HepG2 (cell line): ENCODE data around the gene ZFPM1. TPM values are rescaled to one million over a fixed set of nuclear protein-coding genes. Genes with fewer than 3 reads are reported as not detected.

Experiments
- DPF2 ChIP-seq: sonication (generic); formaldehyde crosslinking; IDR thresholded peaks from 2 replicates; pipeline ENCODE4 v1.4.0; 2020; ENCODE audit warnings: mild to moderate bottlenecking, low read depth, missing genetic modification reagents, borderline replicate concordance
- ESRRA ChIP-seq: sonication (generic); formaldehyde crosslinking; IDR thresholded peaks from 2 replicates; pipeline ENCODE4 v1.5.1; 2020; ENCODE audit warnings: mild to moderate bottlenecking, low read depth, missing genetic modification reagents
- GABPB1 ChIP-seq: IDR thresholded peaks from 2 replicates; pipeline ENCODE4 v1.6.1; 2016; ENCODE audit warnings: mild to moderate bottlenecking, missing genetic modification reagents, moderate library complexity, missing compliant biosample characterization
- JUNB ChIP-seq: sonication (generic); formaldehyde crosslinking; IDR thresholded peaks from 2 replicates; pipeline ENCODE4 v1.8.0; 2022; ENCODE audit warnings: missing genetic modification reagents, mild to moderate bottlenecking, borderline replicate concordance
- KDM2A ChIP-seq: sonication (generic); formaldehyde crosslinking; IDR thresholded peaks from 2 replicates; pipeline ENCODE4 v1.4.0; 2020; ENCODE audit warnings: low read depth, missing genetic modification reagents, borderline replicate concordance
- KIAA2018 ChIP-seq: sonication (generic); formaldehyde crosslinking; IDR thresholded peaks from 2 replicates; pipeline ENCODE4 v1.5.0; 2020; ENCODE audit warnings: mild to moderate bottlenecking, missing genetic modification reagents, borderline replicate concordance
- KLF13 ChIP-seq: sonication (generic); formaldehyde crosslinking; IDR thresholded peaks from 2 replicates; pipeline ENCODE4 v1.4.0; 2020; ENCODE audit warnings: mild to moderate bottlenecking, missing genetic modification reagents
- KLF6 ChIP-seq: IDR thresholded peaks from 2 replicates; pipeline ENCODE4 v1.8.0; 2016; ENCODE audit warnings: missing biosample characterization, missing genetic modification reagents
- KMT2B ChIP-seq: IDR thresholded peaks from 2 replicates; pipeline ENCODE4 v1.6.1; 2016; ENCODE audit warnings: missing genetic modification reagents, missing compliant biosample characterization
- NCOR1 ChIP-seq: fragments of 200-600 bp; sonication (generic); IDR thresholded peaks from 2 replicates; pipeline ENCODE4 v1.7.0; 2017; ENCODE audit warnings: antibody characterized with exemption, low read length, borderline replicate concordance
- NFATC3 ChIP-seq: sonication (generic); formaldehyde crosslinking; IDR thresholded peaks from 2 replicates; pipeline ENCODE4 v1.5.1; 2020; ENCODE audit warnings: mild to moderate bottlenecking, missing genetic modification reagents
- NONO ChIP-seq, 2 experiments: fragments of 450-650 bp in 1 of 2; sonication (generic) in 1 of 2; formaldehyde crosslinking in 1 of 2; IDR thresholded peaks in 1 of 2; conservative IDR thresholded peaks in 1 of 2; 2 replicates each; pipeline versions ENCODE4 v1.6.1 to v1.8.0; 2017 to 2022; ENCODE audit warnings: mild to moderate bottlenecking in 1 of 2, missing genetic modification reagents in 1 of 2, moderate library complexity in 1 of 2
- PAX8 ChIP-seq: sonication (generic); formaldehyde crosslinking; IDR thresholded peaks from 2 replicates; pipeline ENCODE4 v1.8.0; 2022; ENCODE audit warnings: mild to moderate bottlenecking, missing genetic modification reagents, borderline replicate concordance
- POLR2A ChIP-seq, 2 experiments: IDR thresholded peaks; 2 replicates each; pipeline ENCODE4 v1.6.1; 2011; ENCODE audit warnings: low read depth in 2 of 2, low read length in 2 of 2, mild to moderate bottlenecking in 1 of 2, moderate library complexity in 1 of 2; ENCODE audit not compliant: insufficient read depth in 1 of 2
- SIX1 ChIP-seq: sonication (generic); formaldehyde crosslinking; IDR thresholded peaks from 2 replicates; pipeline ENCODE4 v1.4.0; 2020; ENCODE audit warnings: missing genetic modification reagents, borderline replicate concordance
- SP140L ChIP-seq: sonication (generic); formaldehyde crosslinking; IDR thresholded peaks from 2 replicates; pipeline ENCODE4 v1.4.0; 2020; ENCODE audit warnings: missing genetic modification reagents, borderline replicate concordance
- STAT5B ChIP-seq: sonication (generic); formaldehyde crosslinking; IDR thresholded peaks from 2 replicates; pipeline ENCODE4 v1.4.0; 2020; ENCODE audit warnings: missing genetic modification reagents
- ZNF3 ChIP-seq: IDR thresholded peaks from 2 replicates; pipeline ENCODE4 v1.7.0; 2017; ENCODE audit warnings: inconsistent platforms
- ZNF713 ChIP-seq: sonication (generic); formaldehyde crosslinking; IDR thresholded peaks from 2 replicates; pipeline ENCODE4 v1.4.0; 2020; ENCODE audit warnings: mild to moderate bottlenecking, missing genetic modification reagents
- polyA plus RNA-seq, 8 experiments: library from polyadenylated mRNA; depleted of rRNA in 3 of 8; stranded (reverse) in 7 of 8; unstranded in 1 of 8; fragments of >200 nt; fragmentation: Illumina TruSeq in 4 of 8; extraction: Trizol in 4 of 8; gene quantifications; 2 replicates each; pipeline versions ENCODE4 v1.2.1 to v1.2.3, GENCODE V29; 2011 to 2016; ENCODE audit warnings: low read depth in 4 of 8, missing spikeins in 1 of 8, mixed read lengths in 1 of 8; ENCODE audit not compliant: insufficient read depth in 1 of 8
- total RNA-seq, 5 experiments: library from RNA; depleted of rRNA; stranded (reverse); fragments of >200 nt; fragmentation: Illumina TruSeq; extraction: Trizol; gene quantifications; 2 replicates each; pipeline ENCODE4 v1.2.3, GENCODE V29; 2016; ENCODE audit warnings: low read depth in 1 of 5
- TF ChIP-seq, protein P1 (sequence below): sonication (generic); formaldehyde crosslinking; IDR thresholded peaks from 2 replicates; pipeline ENCODE4 v1.4.0; 2020; ENCODE audit warnings: mild to moderate bottlenecking, missing genetic modification reagents

Gene ZFPM1
- total and polyA plus RNA-seq, 2 of the 13 experiments (the other 11 are each of a cell fraction or from before 2014, with no cell fraction given) = 1.3 to 3.8 TPM

- TF ChIP-seq KLF6 (CRISPR knock-in tag) (peak; percentile 66; the same call in 1 of the 2 replicates), PAX8 (CRISPR knock-in tag) (no peak), NONO (IDR thresholded peaks at IDR 0.05) (no peak), NONO (CRISPR knock-in tag; conservative IDR thresholded peaks at IDR 0.05) (no peak; the same call in 1 of the 2 replicates), KMT2B (CRISPR knock-in tag) (no peak), SP140L (no peak), GABPB1 (peak; percentile 70; the same call in 1 of the 2 replicates), JUNB (CRISPR knock-in tag) (no peak), KDM2A (CRISPR knock-in tag) (peak; percentile 89; the same call in 1 of the 2 replicates), ZNF3 (no peak), KIAA2018 (CRISPR knock-in tag) (no peak), STAT5B (CRISPR knock-in tag) (no peak), DPF2 (no peak), ZNF713 (CRISPR knock-in tag) (0 out of 2 replicates have a peak, but pooled peaks have one; percentile 44), NFATC3 (CRISPR knock-in tag) (no peak), NCOR1 (no peak), KLF13 (CRISPR knock-in tag) (no peak; the same call in 1 of the 2 replicates), POLR2A (IDR thresholded peaks at IDR 0.05; ENCODE audit: insufficient read depth in 1 of 2, low read depth in 2 of 2, low read length in 2 of 2) (no peak), SIX1 (CRISPR knock-in tag) (no peak), ESRRA (no peak)
- TF ChIP-seq, protein P1, sequence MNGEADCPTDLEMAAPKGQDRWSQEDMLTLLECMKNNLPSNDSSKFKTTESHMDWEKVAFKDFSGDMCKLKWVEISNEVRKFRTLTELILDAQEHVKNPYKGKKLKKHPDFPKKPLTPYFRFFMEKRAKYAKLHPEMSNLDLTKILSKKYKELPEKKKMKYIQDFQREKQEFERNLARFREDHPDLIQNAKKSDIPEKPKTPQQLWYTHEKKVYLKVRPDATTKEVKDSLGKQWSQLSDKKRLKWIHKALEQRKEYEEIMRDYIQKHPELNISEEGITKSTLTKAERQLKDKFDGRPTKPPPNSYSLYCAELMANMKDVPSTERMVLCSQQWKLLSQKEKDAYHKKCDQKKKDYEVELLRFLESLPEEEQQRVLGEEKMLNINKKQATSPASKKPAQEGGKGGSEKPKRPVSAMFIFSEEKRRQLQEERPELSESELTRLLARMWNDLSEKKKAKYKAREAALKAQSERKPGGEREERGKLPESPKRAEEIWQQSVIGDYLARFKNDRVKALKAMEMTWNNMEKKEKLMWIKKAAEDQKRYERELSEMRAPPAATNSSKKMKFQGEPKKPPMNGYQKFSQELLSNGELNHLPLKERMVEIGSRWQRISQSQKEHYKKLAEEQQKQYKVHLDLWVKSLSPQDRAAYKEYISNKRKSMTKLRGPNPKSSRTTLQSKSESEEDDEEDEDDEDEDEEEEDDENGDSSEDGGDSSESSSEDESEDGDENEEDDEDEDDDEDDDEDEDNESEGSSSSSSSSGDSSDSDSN (CRISPR knock-in tag) = peak; percentile 42; the same call in 1 of the 2 replicates
Measured at GRCh38 chr16:88527186-88527936, 74.3 kb downstream of the ZFPM1 start (continued).
